ENCODE results near the gene PANX2. TPM values are rescaled to one million over a fixed set of nuclear protein-coding genes. Genes with fewer than 3 reads are reported as not detected.
"Not testable (repeated sequence)": the region's sequence is repeated elsewhere in the genome, so short reads cannot be mapped to it uniquely, and the experiment has no call there.

PANX2 gene
- total RNA-seq, 1 donor from 2014 or later = 3.0 TPM

DNA sequence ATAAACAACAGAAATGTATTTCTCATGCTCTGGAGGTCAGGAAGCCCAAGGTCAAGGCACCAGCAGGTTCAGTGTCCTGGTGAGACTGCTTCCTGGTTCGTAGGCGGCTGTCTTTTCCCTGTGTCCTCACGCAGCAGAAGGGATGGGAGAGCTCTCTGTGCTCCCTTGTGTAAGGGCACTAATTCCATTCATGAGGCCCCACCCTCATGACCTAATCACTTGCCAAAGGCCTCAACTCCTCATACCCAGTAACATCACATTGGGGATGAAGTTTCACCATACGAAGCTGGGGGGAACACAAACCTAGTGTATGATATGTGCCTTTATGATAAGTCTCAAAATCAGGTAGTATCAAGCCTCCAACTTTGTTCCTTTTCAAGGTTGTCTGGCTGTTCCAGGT lies 38.6 kb upstream of the PANX2 start:
- no peaks in the 10 kb centered on the region for H3K9me3 ChIP-seq
- ATAC-seq (no peak), DNase-seq (no peak)
- H3K4me3 ChIP-seq = no peak overlapping the region
- no peaks in the 10 kb centered on the region for H3K4me1 ChIP-seq
- peaks cover 8% of the 10 kb centered on the region for H3K27me3 ChIP-seq
- H3K36me3 ChIP-seq = no peaks in the 10 kb centered on the region
- intact Hi-C loops (cut with DNase I) = no loop called here
- TF ChIP-seq, protein P1, sequence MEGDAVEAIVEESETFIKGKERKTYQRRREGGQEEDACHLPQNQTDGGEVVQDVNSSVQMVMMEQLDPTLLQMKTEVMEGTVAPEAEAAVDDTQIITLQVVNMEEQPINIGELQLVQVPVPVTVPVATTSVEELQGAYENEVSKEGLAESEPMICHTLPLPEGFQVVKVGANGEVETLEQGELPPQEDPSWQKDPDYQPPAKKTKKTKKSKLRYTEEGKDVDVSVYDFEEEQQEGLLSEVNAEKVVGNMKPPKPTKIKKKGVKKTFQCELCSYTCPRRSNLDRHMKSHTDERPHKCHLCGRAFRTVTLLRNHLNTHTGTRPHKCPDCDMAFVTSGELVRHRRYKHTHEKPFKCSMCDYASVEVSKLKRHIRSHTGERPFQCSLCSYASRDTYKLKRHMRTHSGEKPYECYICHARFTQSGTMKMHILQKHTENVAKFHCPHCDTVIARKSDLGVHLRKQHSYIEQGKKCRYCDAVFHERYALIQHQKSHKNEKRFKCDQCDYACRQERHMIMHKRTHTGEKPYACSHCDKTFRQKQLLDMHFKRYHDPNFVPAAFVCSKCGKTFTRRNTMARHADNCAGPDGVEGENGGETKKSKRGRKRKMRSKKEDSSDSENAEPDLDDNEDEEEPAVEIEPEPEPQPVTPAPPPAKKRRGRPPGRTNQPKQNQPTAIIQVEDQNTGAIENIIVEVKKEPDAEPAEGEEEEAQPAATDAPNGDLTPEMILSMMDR (IDR thresholded peaks at IDR 0.05) = no peak
- no peak overlapping the region for H3K27ac ChIP-seq

DNA sequence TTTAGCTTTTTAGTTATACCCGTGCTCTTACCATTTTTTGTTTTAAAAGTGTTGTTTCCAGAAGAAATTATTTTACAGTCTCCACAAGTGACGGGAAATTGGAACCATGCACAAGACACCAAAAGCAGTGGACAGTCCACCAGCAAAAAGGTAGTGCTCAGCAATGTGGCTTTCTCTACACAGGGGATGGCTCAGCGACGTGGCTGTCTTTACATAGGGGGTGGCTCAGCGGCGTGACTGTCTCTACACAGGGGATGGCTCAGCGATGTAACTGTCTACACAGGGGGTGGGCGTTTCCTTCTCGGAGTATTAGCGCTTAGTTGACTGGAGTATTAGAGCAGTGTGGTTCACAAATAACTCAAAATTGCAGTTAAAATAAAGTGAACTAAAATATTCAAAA lies 36.0 kb upstream of the PANX2 start:
- no peak for DNase-seq
- intact Hi-C loops (cut with DNase I) = no loop called here
- no peaks in the 10 kb centered on the region for H3K36me3 ChIP-seq
- H3K4me1 ChIP-seq = no peaks in the 10 kb centered on the region
- H3K9me3 ChIP-seq = no peaks in the 10 kb centered on the region
- no peak for ATAC-seq
- no peak overlapping the region for H3K4me3 ChIP-seq
- no peak overlapping the region for H3K27ac ChIP-seq
- peaks cover 8% of the 10 kb centered on the region for H3K27me3 ChIP-seq
- TF ChIP-seq, protein P1 (IDR thresholded peaks at IDR 0.05) = no peak

DNA sequence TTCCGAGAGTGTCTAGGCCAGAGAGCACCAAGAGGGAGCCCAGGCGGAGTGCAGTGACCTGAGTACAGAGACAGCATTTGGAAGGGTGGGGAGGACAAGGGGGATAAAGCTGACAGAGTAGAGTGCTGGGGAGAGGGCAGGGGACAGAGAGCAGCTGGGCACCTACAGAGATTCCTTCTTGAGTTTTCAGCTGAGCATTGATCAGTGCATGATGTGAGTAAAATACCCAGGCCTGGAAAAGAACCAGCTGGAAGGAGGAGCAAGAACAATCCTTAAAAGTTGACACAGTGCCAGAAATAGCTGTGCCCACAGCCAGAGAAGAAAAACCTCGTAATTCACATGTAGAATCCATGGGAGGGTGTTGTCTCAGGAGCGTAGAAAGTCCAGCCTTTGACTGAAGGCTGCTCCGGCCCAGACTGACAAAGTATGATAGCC lies 33.9 kb upstream of the PANX2 start:
- no peak for DNase-seq
- intact Hi-C loops (cut with DNase I) = no loop called here
- H3K27ac ChIP-seq = no peak overlapping the region

DNA sequence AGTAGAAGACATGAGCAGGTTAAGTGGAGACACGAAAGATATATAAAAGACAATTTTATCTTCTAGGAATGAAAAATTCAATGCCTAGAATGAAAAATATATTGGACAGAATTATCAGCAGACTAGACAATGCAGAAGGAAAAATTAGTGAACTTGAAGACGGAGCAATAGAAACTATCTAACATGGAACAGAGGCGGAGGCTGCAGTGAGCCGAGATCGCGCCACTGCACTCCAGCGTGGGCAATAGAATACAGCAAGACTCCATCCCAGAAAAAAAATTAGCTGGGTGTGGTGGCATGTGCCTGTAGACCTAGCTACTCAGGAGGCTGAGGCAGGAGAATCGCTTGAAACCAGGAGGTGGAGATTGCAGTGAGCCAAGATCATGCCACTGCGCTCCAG lies 33.3 kb upstream of the PANX2 start:
- H3K27ac ChIP-seq; H3K27me3 ChIP-seq; H3K36me3 ChIP-seq; DNase-seq; H3K9me3 ChIP-seq; intact Hi-C loops (cut with DNase I); H3K4me1 ChIP-seq; H3K4me3 ChIP-seq; ATAC-seq: not testable (repeated sequence)

More for the DNA sequence above, 33.9 kb upstream of the PANX2 start:
- Histone ChIP-seq H3K4me1 (no peaks in the 10 kb centered on the region), H3K9me3 (no peaks in the 10 kb centered on the region), H3K4me3 (no peak overlapping the region), H3K27me3 (no peaks in the 10 kb centered on the region), H3K36me3 (no peaks in the 10 kb centered on the region)
- no peak for ATAC-seq
- TF ChIP-seq, protein P1 (IDR thresholded peaks at IDR 0.05) = no peak

DNA sequence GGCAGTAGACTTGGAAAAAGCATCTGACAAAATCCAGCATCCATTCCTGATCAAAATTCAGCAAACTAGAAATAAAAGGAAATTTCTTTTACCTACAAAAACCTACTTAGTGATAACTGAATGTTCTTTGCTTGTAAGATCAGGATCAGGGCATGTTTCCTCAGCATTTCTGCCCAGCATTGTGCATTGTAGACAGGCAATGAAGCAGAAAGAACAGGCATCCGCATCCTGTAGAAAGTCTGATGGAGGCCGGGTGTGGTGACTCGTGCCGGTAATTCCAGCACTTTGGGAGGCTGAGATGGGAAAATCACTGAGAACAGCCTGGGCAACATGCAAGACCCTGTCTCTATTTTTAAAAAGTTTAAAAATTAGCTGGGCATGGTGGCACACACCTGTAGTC lies 32.5 kb upstream of the PANX2 start:
- ATAC-seq (no peak), DNase-seq (no peak)
- Histone ChIP-seq H3K4me3 (no peak overlapping the region), H3K9me3 (no peaks in the 10 kb centered on the region), H3K4me1 (no peaks in the 10 kb centered on the region), H3K27me3 (no peaks in the 10 kb centered on the region), H3K27ac (no peak overlapping the region), H3K36me3 (no peaks in the 10 kb centered on the region)
- intact Hi-C loops (cut with DNase I) = no loop called here
- TF ChIP-seq, protein P1 (IDR thresholded peaks at IDR 0.05) = no peak

DNA sequence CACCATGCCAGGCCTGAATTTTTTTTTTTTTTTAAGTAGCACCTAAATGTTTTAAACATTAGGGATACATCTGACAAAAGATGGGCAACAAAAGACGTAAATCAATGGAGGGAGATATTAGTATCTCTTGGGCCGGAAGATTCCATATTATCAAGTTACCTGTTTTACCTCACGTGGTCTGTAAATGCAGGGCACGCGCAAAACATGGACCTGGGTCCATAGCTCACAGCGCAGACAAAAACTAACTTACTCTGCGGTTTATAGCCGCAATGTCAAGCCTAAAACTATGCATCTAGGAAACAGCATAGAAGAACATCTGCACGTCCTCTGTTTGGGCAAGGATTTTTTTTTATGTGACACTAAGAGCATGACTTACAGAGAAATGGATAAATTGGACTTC lies 31.5 kb upstream of the PANX2 start:
- Histone ChIP-seq H3K36me3 (no peaks in the 10 kb centered on the region), H3K9me3 (no peaks in the 10 kb centered on the region), H3K27me3 (no peaks in the 10 kb centered on the region), H3K4me3 (no peak overlapping the region), H3K4me1 (no peaks in the 10 kb centered on the region), H3K27ac (no peak overlapping the region)
- intact Hi-C loops (cut with DNase I) = no loop called here
- ATAC-seq = no peak
- TF ChIP-seq, protein P1 (IDR thresholded peaks at IDR 0.05) = no peak
- no peak for DNase-seq
